22Rv1 (cell line): ENCODE data around the gene MKRN2OS.

Source experiments
- H3K27ac ChIP-seq: fragments of 450-650 bp; 2 replicates; pipeline ENCODE4 v1.5.1; 2017
- ZFX ChIP-seq: fragments of 450-650 bp; IDR thresholded peaks from 2 replicates; pipeline ENCODE4 v1.6.1; 2017; ENCODE audit warnings: antibody characterized with exemption, borderline replicate concordance
- TF ChIP-seq, protein P1 (sequence below): fragments of 450-650 bp; IDR thresholded peaks from 2 replicates; pipeline ENCODE4 v1.5.1; 2017; ENCODE audit warnings: mild to moderate bottlenecking

MKRN2OS gene

GRCh38 chr3:12536423-12536822, 8.9 kb downstream of the MKRN2OS start:
- no peak overlapping the region for H3K27ac ChIP-seq
- TF ChIP-seq, protein P1, sequence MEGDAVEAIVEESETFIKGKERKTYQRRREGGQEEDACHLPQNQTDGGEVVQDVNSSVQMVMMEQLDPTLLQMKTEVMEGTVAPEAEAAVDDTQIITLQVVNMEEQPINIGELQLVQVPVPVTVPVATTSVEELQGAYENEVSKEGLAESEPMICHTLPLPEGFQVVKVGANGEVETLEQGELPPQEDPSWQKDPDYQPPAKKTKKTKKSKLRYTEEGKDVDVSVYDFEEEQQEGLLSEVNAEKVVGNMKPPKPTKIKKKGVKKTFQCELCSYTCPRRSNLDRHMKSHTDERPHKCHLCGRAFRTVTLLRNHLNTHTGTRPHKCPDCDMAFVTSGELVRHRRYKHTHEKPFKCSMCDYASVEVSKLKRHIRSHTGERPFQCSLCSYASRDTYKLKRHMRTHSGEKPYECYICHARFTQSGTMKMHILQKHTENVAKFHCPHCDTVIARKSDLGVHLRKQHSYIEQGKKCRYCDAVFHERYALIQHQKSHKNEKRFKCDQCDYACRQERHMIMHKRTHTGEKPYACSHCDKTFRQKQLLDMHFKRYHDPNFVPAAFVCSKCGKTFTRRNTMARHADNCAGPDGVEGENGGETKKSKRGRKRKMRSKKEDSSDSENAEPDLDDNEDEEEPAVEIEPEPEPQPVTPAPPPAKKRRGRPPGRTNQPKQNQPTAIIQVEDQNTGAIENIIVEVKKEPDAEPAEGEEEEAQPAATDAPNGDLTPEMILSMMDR = no peak
- no peak for TF ChIP-seq ZFX

- TF ChIP-seq, protein P1 = no peak
- no peak for TF ChIP-seq ZFX
- no peak overlapping the region for H3K27ac ChIP-seq
Measured at GRCh38 chr3:12532182-12532581, 13.1 kb downstream of the MKRN2OS start.

- no peak for TF ChIP-seq ZFX
- TF ChIP-seq, protein P1 = no peak
- no peak overlapping the region for H3K27ac ChIP-seq
Measured at GRCh38 chr3:12527757-12528143, 17.5 kb downstream of the MKRN2OS start.

DNA sequence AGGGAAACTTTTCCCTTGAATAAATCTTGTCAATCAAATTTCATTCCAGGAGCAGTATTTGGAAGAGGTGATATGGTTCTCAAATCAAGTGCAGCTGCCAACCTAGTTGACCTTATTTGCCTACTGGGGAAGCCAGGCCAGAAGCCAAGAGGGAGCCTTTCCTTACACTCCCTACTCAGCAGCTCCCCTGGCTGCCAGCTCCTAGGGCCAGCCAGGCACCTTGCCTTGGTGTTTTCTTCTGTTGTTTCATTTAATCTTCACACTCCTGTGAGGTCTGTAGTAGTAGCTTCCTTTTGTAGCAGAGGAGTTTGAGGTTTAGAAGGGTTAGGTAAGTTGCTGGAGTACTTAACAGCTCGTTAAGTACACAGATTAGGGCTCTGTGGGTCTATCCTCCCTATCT, 22.6 kb downstream of the MKRN2OS start:
- no peak for TF ChIP-seq ZFX
- TF ChIP-seq, protein P1 = no peak
- H3K27ac ChIP-seq = no peak overlapping the region

- TF ChIP-seq, protein P1 = no peak
- TF ChIP-seq ZFX = no peak
- no peak overlapping the region for H3K27ac ChIP-seq
Measured at GRCh38 chr3:12521010-12521409, 24.3 kb downstream of the MKRN2OS start.

- no peak for TF ChIP-seq ZFX
- no peak overlapping the region for H3K27ac ChIP-seq
Measured at GRCh38 chr3:12518261-12519028, 26.9 kb downstream of the MKRN2OS start.

- TF ChIP-seq ZFX = no peak
- TF ChIP-seq, protein P1 = no peak
- H3K27ac ChIP-seq = no peak overlapping the region
Measured at GRCh38 chr3:12516873-12517272, 28.4 kb downstream of the MKRN2OS start.

GRCh38 chr3:12515631-12516030, 29.7 kb downstream of the MKRN2OS start:
- TF ChIP-seq, protein P1 = no peak
- TF ChIP-seq ZFX = no peak
- H3K27ac ChIP-seq = no peak overlapping the region
